ENCODE data around the gene ANO2.

DNA sequence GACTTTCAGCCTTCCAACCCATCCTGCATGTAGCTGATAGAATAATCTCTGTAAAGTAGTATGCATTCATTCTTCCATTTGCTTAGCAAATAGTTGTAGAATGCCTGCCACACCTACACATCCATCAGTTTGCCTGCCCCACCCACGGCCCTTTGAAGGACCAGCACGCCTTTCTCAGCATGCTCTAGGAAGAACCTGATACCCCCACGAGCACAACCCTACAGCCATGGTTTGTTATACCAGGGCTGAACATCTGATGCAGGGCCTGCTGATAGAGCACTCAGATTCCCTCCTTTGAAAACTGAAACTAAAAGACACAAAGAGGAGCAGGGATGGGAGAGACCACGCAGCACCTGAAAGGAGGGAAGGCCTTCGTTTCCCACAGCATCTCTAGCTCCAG is 205.1 kb downstream of the ANO2 start:
- TF ChIP-seq, protein P1, sequence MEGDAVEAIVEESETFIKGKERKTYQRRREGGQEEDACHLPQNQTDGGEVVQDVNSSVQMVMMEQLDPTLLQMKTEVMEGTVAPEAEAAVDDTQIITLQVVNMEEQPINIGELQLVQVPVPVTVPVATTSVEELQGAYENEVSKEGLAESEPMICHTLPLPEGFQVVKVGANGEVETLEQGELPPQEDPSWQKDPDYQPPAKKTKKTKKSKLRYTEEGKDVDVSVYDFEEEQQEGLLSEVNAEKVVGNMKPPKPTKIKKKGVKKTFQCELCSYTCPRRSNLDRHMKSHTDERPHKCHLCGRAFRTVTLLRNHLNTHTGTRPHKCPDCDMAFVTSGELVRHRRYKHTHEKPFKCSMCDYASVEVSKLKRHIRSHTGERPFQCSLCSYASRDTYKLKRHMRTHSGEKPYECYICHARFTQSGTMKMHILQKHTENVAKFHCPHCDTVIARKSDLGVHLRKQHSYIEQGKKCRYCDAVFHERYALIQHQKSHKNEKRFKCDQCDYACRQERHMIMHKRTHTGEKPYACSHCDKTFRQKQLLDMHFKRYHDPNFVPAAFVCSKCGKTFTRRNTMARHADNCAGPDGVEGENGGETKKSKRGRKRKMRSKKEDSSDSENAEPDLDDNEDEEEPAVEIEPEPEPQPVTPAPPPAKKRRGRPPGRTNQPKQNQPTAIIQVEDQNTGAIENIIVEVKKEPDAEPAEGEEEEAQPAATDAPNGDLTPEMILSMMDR (IDR thresholded peaks at IDR 0.05), result no peak
- TF ChIP-seq POLR2A (IDR thresholded peaks at IDR 0.05) (no peak), POLR2AphosphoS5 (IDR thresholded peaks at IDR 0.05) (no peak), EP300 (IDR thresholded peaks at IDR 0.05; ENCODE audit: low read depth) (no peak)

Data from transverse colon (tissue), 4 donors.